ENCODE results near the gene STK26.

GRCh38 chrX:132090403-132091159, 67.5 kb downstream of the STK26 start:
- TF ChIP-seq, protein P1, sequence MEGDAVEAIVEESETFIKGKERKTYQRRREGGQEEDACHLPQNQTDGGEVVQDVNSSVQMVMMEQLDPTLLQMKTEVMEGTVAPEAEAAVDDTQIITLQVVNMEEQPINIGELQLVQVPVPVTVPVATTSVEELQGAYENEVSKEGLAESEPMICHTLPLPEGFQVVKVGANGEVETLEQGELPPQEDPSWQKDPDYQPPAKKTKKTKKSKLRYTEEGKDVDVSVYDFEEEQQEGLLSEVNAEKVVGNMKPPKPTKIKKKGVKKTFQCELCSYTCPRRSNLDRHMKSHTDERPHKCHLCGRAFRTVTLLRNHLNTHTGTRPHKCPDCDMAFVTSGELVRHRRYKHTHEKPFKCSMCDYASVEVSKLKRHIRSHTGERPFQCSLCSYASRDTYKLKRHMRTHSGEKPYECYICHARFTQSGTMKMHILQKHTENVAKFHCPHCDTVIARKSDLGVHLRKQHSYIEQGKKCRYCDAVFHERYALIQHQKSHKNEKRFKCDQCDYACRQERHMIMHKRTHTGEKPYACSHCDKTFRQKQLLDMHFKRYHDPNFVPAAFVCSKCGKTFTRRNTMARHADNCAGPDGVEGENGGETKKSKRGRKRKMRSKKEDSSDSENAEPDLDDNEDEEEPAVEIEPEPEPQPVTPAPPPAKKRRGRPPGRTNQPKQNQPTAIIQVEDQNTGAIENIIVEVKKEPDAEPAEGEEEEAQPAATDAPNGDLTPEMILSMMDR (IDR thresholded peaks at IDR 0.05), result no peak
- TF ChIP-seq POLR2A (IDR thresholded peaks at IDR 0.05), result no peak
